Activated B cell treated with CpG ODN at 0.5 μM for 24 hours (primary cell): ENCODE data around the gene PELI2. TPM values are rescaled to one million over a fixed set of nuclear protein-coding genes. Genes with fewer than 3 reads are reported as not detected.

ENCODE experiments used
- ATAC-seq: fragments of 200-7000 bp; cut with Tn5 transposase; one replicate; pipeline ENCODE4 v1.10.0; 2021; ENCODE audit warnings: low read depth, mild to moderate bottlenecking, moderate library complexity
- CTCF ChIA-PET: fragments of 350-600 bp; sonication (Branson Sonifier 250); formaldehyde crosslinking; loops from one replicate; lab custom pipeline; 2021; ENCODE audit warnings: antibody characterized with exemption; lab: Charles Lee
- POLR2A ChIA-PET: fragments of 350-600 bp; sonication (Branson Sonifier 250); formaldehyde crosslinking; loops from one replicate; lab custom pipeline; 2021; ENCODE audit warnings: antibody characterized with exemption; lab: Charles Lee
- DNase-seq: peaks from one replicate; pipeline ENCODE4 v3.0.0; 2022
- H3K27ac Mint-ChIP-seq: one replicate; pipeline ENCODE4 v1.8.0; 2020; ENCODE audit warnings: mixed read lengths
- H3K27me3 Mint-ChIP-seq: one replicate; pipeline ENCODE4 v1.8.0; 2021; ENCODE audit warnings: mixed read lengths
- H3K36me3 Mint-ChIP-seq: one replicate; pipeline ENCODE4 v1.8.0; 2021; ENCODE audit warnings: low read depth, mixed read lengths
- H3K4me1 Mint-ChIP-seq: one replicate; pipeline ENCODE4 v1.8.0; 2021; ENCODE audit warnings: mixed read lengths
- H3K4me3 Mint-ChIP-seq: one replicate; pipeline ENCODE4 v1.8.0; 2020; ENCODE audit warnings: mild to moderate bottlenecking, mixed read lengths
- H3K9me3 Mint-ChIP-seq: one replicate; pipeline ENCODE4 v1.8.0; 2020; ENCODE audit warnings: mixed read lengths
- CTCF ChIP-seq: fragments of 200-600 bp; IDR thresholded peaks from one replicate; pipeline ENCODE4 v1.8.0; 2022; ENCODE audit warnings: antibody characterized with exemption, mild to moderate bottlenecking
- intact Hi-C: fragments of 100-400 bp; cut with micrococcal nuclease; formaldehyde crosslinking; loops from one replicate; pipeline ENCODE4 v1.15.1; 2024
- total RNA-seq: library from RNA; stranded (reverse); gene quantifications from 2 replicates; pipeline ENCODE4 v1.2.3, GENCODE V29; 2022

The PELI2 gene
- total RNA-seq, 1 donor from 2014 or later: 6.1 TPM

GRCh38 chr14:56278383-56278782, 160.2 kb downstream of the PELI2 start:
- Mint-ChIP-seq H3K4me3 (no peak overlapping the region), H3K27me3 (no peaks in the 10 kb centered on the region), H3K36me3 (no peaks in the 10 kb centered on the region), H3K27ac (no peak overlapping the region), H3K9me3 (no peaks in the 10 kb centered on the region), H3K4me1 (no peaks in the 10 kb centered on the region)
- POLR2A ChIA-PET: no interaction called here
- no peak for TF ChIP-seq CTCF
- ATAC-seq (no peak), DNase-seq (no peak)
- intact Hi-C loops: no loop called here
- CTCF ChIA-PET: no interaction called here

- Mint-ChIP-seq H3K27ac (no peak overlapping the region), H3K4me3 (no peak overlapping the region), H3K36me3 (no peaks in the 10 kb centered on the region), H3K27me3 (no peaks in the 10 kb centered on the region), H3K9me3 (no peaks in the 10 kb centered on the region), H3K4me1 (no peaks in the 10 kb centered on the region)
- DNase-seq: no peak
- ATAC-seq: no peak
- intact Hi-C loops: no loop called here
- CTCF ChIA-PET: no interaction called here
- TF ChIP-seq CTCF: no peak
- POLR2A ChIA-PET: no interaction called here
Measured at GRCh38 chr14:56280843-56281242, 162.6 kb downstream of the PELI2 start.

DNA sequence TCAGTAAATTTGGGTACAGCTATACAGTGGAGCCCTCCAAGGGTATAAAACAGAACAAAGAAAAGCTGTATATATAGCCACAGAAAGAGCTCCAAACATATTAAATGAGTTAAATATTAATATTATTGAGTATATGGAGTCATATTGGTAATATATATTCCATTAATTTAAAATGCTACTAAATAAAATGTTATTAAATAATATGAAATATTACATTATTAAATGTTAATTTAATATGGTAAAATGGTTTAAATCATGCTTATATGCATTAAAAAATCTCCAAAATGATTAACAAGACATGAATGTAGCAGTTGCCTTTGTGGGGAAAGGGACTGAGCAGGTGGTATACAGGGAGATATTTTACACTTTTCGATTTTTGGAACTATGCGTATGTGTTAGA, 164.0 kb downstream of the PELI2 start:
- TF ChIP-seq CTCF: no peak
- Mint-ChIP-seq H3K4me1 (no peaks in the 10 kb centered on the region), H3K9me3 (no peaks in the 10 kb centered on the region)

GRCh38 chr14:56284641-56285040, 166.4 kb downstream of the PELI2 start:
- TF ChIP-seq CTCF: no peak
- CTCF ChIA-PET: no interaction called here

More for the DNA sequence above, 164.0 kb downstream of the PELI2 start:
- DNase-seq: no peak
- ChIA-PET POLR2A (no interaction called here), CTCF (no interaction called here)
- H3K4me3 Mint-ChIP-seq: no peak overlapping the region
- no peaks in the 10 kb centered on the region for H3K36me3 Mint-ChIP-seq
- no peak for ATAC-seq
- intact Hi-C loops: no loop called here
- no peaks in the 10 kb centered on the region for H3K27me3 Mint-ChIP-seq
- H3K27ac Mint-ChIP-seq: no peak overlapping the region

DNA sequence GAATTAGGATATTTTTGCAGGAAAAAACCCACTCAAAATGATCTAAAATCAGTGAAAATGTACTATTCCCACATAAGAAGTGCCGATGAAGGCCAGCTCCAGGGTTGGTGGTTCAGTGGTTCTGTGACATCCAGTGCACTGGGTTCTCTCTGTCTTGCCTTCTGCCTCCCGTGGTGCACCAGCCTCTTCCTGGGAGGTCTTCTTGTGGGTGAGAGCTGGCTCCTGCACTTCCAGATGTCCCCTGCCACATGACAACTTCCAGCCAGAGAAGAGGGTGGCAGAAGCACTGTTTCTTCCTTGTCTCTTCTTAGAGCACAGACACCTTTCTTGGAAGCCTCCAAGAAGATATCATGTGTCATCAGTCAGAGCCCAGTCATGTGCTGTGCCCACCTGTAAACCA, 170.9 kb downstream of the PELI2 start:
- no peaks in the 10 kb centered on the region for H3K27me3 Mint-ChIP-seq
- CTCF ChIA-PET: no interaction called here
- DNase-seq (no peak), ATAC-seq (no peak)
- POLR2A ChIA-PET: no interaction called here
- no peak overlapping the region for H3K27ac Mint-ChIP-seq
- TF ChIP-seq CTCF: no peak
- H3K36me3 Mint-ChIP-seq: peaks cover 28% of the 10 kb centered on the region
- H3K4me3 Mint-ChIP-seq: no peak overlapping the region
- intact Hi-C loops: no loop called here
- no peaks in the 10 kb centered on the region for H3K4me1 Mint-ChIP-seq
- H3K9me3 Mint-ChIP-seq: no peaks in the 10 kb centered on the region

More at GRCh38 chr14:56284641-56285040, 166.4 kb downstream of the PELI2 start:
- intact Hi-C loops: no loop called here
- Mint-ChIP-seq H3K27ac (no peak overlapping the region), H3K9me3 (no peaks in the 10 kb centered on the region), H3K4me1 (no peaks in the 10 kb centered on the region), H3K4me3 (no peak overlapping the region), H3K27me3 (no peaks in the 10 kb centered on the region), H3K36me3 (peaks cover 11% of the 10 kb centered on the region)
- DNase-seq (no peak), ATAC-seq (no peak)
- POLR2A ChIA-PET: no interaction called here
